HUES64 (cell line): Measurements from ENCODE around the gene CST3.

ENCODE experiments used
- H3K27ac ChIP-seq: 2 replicates; pipeline ENCODE4 v1.7.0; 2013; ENCODE audit warnings: low read depth, low read length, inconsistent platforms
- H3K27me3 ChIP-seq: 2 replicates; pipeline ENCODE4 v1.6.1; 2013; ENCODE audit warnings: mild to moderate bottlenecking, low read length; ENCODE audit not compliant: insufficient read depth
- H3K36me3 ChIP-seq: 2 replicates; pipeline ENCODE4 v1.6.1; 2013; ENCODE audit warnings: mild to moderate bottlenecking, low read length; ENCODE audit not compliant: insufficient read depth
- H3K4me1 ChIP-seq: 2 replicates; pipeline ENCODE4 v1.6.1; 2013; ENCODE audit warnings: mild to moderate bottlenecking, low read length, moderate library complexity; ENCODE audit not compliant: insufficient read depth
- H3K4me3 ChIP-seq: 2 replicates; pipeline ENCODE4 v1.5.1; 2013; ENCODE audit warnings: mild to moderate bottlenecking, low read length, moderate library complexity
- H3K9ac ChIP-seq: 2 replicates; pipeline ENCODE4 v1.6.1; 2013; ENCODE audit warnings: mild to moderate bottlenecking, low read depth, low read length
- H3K9me3 ChIP-seq: 2 replicates; pipeline ENCODE4 v1.6.1; 2013; ENCODE audit warnings: low read depth, low read length; ENCODE audit not compliant: insufficient read depth
- WGBS: fragments of 150-250, 120-280 bp; methylation state at CpG from one replicate; pipeline ENCODE4 v1.1.7; 2013; ENCODE audit warnings: missing lambda C conversion rate; 5-methylcytosine and 5-hydroxymethylcytosine counted together

CST3 gene

GRCh38 chr20:23632711-23633573 is 4.8 kb downstream of the CST3 start:
- Histone ChIP-seq H3K4me3 (no peak overlapping the region), H3K4me1 (peaks cover 15% of the 10 kb centered on the region), H3K27ac (no peak overlapping the region), H3K36me3 (0 out of 2 replicates have a peak, but pooled peaks cover 3% of the 10 kb centered on the region), H3K9ac (no peak overlapping the region), H3K9me3 (no peaks in the 10 kb centered on the region), H3K27me3 (peaks cover 14% of the 10 kb centered on the region)
- 84% methylated on average over 8 of the region's 8 CpGs for WGBS

- peaks cover 15% of the 10 kb centered on the region for H3K4me1 ChIP-seq
- no peak overlapping the region for H3K27ac ChIP-seq
- 0 out of 2 replicates have a peak, but pooled peaks cover 3% of the 10 kb centered on the region for H3K36me3 ChIP-seq
- no peak overlapping the region for H3K9ac ChIP-seq
- 94% methylated on average over 12 of the region's 12 CpGs for WGBS
- H3K4me3 ChIP-seq, result no peak overlapping the region
- no peaks in the 10 kb centered on the region for H3K9me3 ChIP-seq
- H3K27me3 ChIP-seq, result peaks cover 13% of the 10 kb centered on the region
Measured at GRCh38 chr20:23631981-23632710, 5.6 kb downstream of the CST3 start.

GRCh38 chr20:23631226-23631822 is 6.4 kb downstream of the CST3 start:
- no peaks in the 10 kb centered on the region for H3K9me3 ChIP-seq
- H3K27ac ChIP-seq, result no peak overlapping the region
- H3K27me3 ChIP-seq, result peaks cover 5% of the 10 kb centered on the region
- H3K36me3 ChIP-seq, result 0 out of 2 replicates have a peak, but pooled peaks cover 3% of the 10 kb centered on the region
- 96% methylated on average over 9 of the region's 9 CpGs for WGBS
- H3K4me3 ChIP-seq, result no peak overlapping the region
- H3K4me1 ChIP-seq, result peaks cover 11% of the 10 kb centered on the region; the same call in 1 of the 2 replicates
- H3K9ac ChIP-seq, result no peak overlapping the region

- Histone ChIP-seq H3K9ac (no peak overlapping the region), H3K4me1 (peaks cover 11% of the 10 kb centered on the region; the same call in 1 of the 2 replicates), H3K27ac (no peak overlapping the region), H3K36me3 (0 out of 2 replicates have a peak, but pooled peaks cover 3% of the 10 kb centered on the region), H3K9me3 (no peaks in the 10 kb centered on the region), H3K4me3 (no peak overlapping the region), H3K27me3 (no peaks in the 10 kb centered on the region)
- WGBS, result 85% methylated on average over 4 of the region's 4 CpGs
Measured at GRCh38 chr20:23630392-23630849, 7.3 kb downstream of the CST3 start.

- no peaks in the 10 kb centered on the region for H3K27me3 ChIP-seq
- H3K9me3 ChIP-seq, result no peaks in the 10 kb centered on the region
- 88% methylated on average over 12 of the region's 12 CpGs for WGBS
- peaks cover 11% of the 10 kb centered on the region; the same call in 1 of the 2 replicates for H3K4me1 ChIP-seq
- H3K9ac ChIP-seq, result no peak overlapping the region
- 0 out of 2 replicates have a peak, but pooled peaks cover 3% of the 10 kb centered on the region for H3K36me3 ChIP-seq
- H3K27ac ChIP-seq, result no peak overlapping the region
- no peak overlapping the region for H3K4me3 ChIP-seq
Measured at GRCh38 chr20:23629542-23630391, 8.0 kb downstream of the CST3 start.

- H3K9ac ChIP-seq, result no peak overlapping the region
- WGBS, result 46% methylated on average over 7 of the region's 7 CpGs
- H3K36me3 ChIP-seq, result 0 out of 2 replicates have a peak, but pooled peaks cover 3% of the 10 kb centered on the region
- peaks cover 11% of the 10 kb centered on the region; the same call in 1 of the 2 replicates for H3K4me1 ChIP-seq
- H3K4me3 ChIP-seq, result no peak overlapping the region
- no peaks in the 10 kb centered on the region for H3K9me3 ChIP-seq
- no peak overlapping the region for H3K27ac ChIP-seq
- no peaks in the 10 kb centered on the region for H3K27me3 ChIP-seq
Measured at GRCh38 chr20:23629017-23629541, 8.7 kb downstream of the CST3 start.

- WGBS, result 94% methylated on average over 6 of the region's 6 CpGs
- 0 out of 2 replicates have a peak, but pooled peaks cover 3% of the 10 kb centered on the region for H3K36me3 ChIP-seq
- H3K9ac ChIP-seq, result no peak overlapping the region
- H3K4me3 ChIP-seq, result no peak overlapping the region
- no peaks in the 10 kb centered on the region for H3K27me3 ChIP-seq
- H3K9me3 ChIP-seq, result no peaks in the 10 kb centered on the region
- peaks cover 11% of the 10 kb centered on the region; the same call in 1 of the 2 replicates for H3K4me1 ChIP-seq
- no peak overlapping the region for H3K27ac ChIP-seq
Measured at GRCh38 chr20:23628402-23629016, 9.2 kb downstream of the CST3 start.

GRCh38 chr20:23627501-23627900 is 10.3 kb downstream of the CST3 start:
- WGBS, result 96% methylated on average over 2 of the region's 3 CpGs
- Histone ChIP-seq H3K4me1 (peaks cover 15% of the 10 kb centered on the region; the same call in 1 of the 2 replicates), H3K4me3 (no peak overlapping the region), H3K27ac (no peak overlapping the region), H3K9me3 (no peaks in the 10 kb centered on the region), H3K27me3 (no peaks in the 10 kb centered on the region), H3K36me3 (0 out of 2 replicates have a peak, but pooled peaks cover under 1% of the 10 kb centered on the region), H3K9ac (no peak overlapping the region)

GRCh38 chr20:23626040-23626620 is 11.6 kb downstream of the CST3 start:
- Histone ChIP-seq H3K4me3 (no peak overlapping the region), H3K9me3 (no peaks in the 10 kb centered on the region), H3K27ac (no peak overlapping the region), H3K9ac (no peak overlapping the region), H3K4me1 (peaks cover 15% of the 10 kb centered on the region; the same call in 1 of the 2 replicates), H3K36me3 (no peaks in the 10 kb centered on the region), H3K27me3 (no peaks in the 10 kb centered on the region)
- 86% methylated on average over 4 of the region's 4 CpGs for WGBS
